GM21381 (cell line): ENCODE data around the gene FLCN.
"Not testable (repeated sequence)": the region's sequence is repeated elsewhere in the genome, so short reads cannot be mapped to it uniquely, and the experiment has no call there.

Experiments used
- ATAC-seq: cut with Tn5 transposase; IDR thresholded peaks from one replicate; pipeline ENCODE4 v1.9.1; 2021; ENCODE audit warnings: mild to moderate bottlenecking, moderate library complexity; ENCODE audit not compliant: unreplicated experiment

Gene FLCN, protein sequence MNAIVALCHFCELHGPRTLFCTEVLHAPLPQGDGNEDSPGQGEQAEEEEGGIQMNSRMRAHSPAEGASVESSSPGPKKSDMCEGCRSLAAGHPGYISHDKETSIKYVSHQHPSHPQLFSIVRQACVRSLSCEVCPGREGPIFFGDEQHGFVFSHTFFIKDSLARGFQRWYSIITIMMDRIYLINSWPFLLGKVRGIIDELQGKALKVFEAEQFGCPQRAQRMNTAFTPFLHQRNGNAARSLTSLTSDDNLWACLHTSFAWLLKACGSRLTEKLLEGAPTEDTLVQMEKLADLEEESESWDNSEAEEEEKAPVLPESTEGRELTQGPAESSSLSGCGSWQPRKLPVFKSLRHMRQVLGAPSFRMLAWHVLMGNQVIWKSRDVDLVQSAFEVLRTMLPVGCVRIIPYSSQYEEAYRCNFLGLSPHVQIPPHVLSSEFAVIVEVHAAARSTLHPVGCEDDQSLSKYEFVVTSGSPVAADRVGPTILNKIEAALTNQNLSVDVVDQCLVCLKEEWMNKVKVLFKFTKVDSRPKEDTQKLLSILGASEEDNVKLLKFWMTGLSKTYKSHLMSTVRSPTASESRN

GRCh38 chr17:17237026-17237799, at the start of gene FLCN:
FLCN (minus strand) TSS chr17:17237168; CDS start chr17:17228137, 9,031 bp downstream.
- peak; percentile 78 for ATAC-seq

- ATAC-seq = no peak
Measured at GRCh38 chr17:17285951-17286350, 49.0 kb upstream of the FLCN start.

DNA sequence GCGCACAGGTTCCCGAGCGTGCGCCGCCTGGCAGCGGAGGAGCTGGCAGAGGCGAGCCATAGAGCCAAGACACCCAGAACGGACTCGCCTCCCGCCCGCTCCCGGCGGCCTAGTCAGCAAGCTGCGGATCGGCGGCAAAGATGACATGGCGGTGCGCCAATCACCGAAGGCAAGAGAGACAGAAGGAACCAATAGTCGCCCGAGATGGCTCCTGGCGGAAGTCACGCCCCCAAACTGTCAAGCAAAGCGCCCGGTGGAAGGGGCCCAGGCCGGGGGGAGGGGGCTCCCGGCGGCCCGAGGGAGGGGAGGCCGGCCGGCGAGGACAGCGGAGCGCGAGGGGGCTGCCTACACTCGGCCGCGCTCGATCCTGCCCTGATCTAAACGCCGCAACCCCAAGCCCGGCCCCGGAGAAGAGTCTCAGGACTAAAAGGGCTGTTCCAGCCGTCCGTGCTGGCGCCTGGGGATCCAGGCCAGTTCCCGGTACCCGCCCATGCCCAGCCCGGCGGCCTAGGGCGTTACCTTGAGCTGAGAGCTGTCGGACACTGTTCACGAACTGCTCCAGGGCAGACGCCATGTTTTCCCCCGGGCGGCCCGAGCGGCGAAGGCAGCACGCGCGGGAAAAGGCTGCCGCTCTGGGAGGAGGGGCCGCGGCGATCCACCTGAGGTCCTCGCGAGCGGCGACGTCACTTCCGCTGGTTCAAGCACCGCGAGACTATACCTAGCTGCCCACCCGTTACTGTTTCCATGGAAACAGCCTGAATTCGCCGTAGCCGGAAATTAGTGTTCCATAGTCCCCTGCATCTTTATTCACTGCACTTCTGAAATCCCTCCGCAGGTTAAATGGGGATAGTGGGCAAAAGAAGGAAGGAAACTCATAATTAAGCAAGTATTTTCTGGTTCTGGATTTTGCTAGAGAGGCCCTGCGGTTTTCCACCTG, 43.9 kb upstream of the FLCN start, which contains the start of gene COPS3:
COPS3 (minus strand) TSS at position 634 of the 937 bp plus-strand sequence; CDS start at position 574, 60 bp downstream.
- ATAC-seq = peak; percentile 88

DNA sequence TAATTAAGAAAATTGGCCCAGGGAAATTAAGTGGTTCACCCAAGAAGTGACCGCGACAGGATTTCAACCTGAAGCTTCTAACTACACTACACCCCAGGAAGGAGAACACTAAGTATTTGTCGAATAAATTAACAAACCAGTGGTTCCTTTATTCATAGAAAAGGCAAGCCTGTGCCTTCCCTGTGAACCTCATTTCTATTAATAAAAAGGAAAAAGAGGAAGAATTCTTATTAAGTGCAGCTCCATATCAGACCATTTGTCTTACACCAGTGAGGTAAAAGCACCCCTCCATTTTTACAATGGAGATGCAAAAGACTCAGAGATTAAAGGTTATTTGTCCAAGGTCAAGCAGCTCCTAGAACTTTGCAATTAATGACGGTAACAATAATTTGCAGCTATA, 42.3 kb upstream of the FLCN start:
- no peak for ATAC-seq

- ATAC-seq = not testable (repeated sequence)
Measured at GRCh38 chr17:17277431-17277830, 40.5 kb upstream of the FLCN start.

DNA sequence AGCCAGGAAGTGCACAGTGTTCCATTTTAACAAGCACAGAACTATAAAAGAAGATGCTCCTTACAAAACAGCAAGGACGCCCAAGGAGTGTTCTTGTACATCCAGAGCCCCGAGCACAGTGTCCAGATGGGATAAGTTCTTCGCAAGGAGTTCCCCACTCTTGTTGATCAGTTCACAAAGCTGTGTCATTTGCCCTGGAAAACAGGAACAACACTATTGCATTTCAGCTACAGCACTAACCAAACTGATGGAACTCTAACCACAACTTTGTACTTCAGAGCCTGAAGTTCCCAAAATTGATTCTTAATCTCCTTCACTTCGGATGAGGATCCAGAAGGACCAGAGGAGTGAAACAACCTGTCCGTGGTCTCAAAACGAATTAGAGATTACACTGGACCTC, 39.0 kb upstream of the FLCN start:
- no peak for ATAC-seq

DNA sequence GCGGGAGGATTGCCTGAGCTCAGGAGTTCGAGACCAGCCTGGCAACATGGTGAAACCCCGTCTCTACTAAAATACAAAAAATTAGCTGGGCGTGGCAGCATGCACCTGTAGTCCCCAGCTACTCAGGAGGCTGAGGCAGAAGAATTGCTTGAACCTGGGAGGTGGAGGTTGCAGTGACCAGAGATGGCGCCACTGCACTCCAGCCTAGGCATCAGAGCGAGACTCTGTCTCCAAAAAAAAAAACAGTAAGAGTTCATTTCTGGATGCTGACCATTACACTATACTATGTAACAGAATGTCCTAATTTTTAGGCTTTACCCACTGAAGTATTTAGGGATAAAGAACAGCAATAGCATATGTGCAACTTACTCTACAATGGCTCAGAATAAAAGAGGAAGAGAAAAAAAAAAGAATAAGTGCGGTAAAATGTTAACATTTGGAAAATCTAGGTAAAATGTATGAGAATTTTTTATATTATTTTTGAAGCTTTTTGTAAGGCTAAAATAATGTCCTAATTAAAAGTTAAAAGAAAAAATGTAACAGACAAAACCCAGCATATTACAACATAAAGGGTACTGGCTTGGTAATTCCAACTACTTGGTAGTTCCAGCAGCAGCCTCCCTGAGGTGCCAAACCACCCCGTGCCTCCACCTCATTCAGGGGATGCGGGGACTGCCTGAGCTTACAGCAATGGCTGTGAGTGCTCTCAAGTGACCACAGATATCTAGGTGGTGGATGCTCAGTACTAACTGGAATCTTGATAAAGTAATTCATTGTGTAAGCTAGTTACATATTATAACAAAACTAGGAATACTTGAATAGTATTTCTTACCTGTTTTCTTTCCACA, 33.2 kb upstream of the FLCN start:
- ATAC-seq = no peak

DNA sequence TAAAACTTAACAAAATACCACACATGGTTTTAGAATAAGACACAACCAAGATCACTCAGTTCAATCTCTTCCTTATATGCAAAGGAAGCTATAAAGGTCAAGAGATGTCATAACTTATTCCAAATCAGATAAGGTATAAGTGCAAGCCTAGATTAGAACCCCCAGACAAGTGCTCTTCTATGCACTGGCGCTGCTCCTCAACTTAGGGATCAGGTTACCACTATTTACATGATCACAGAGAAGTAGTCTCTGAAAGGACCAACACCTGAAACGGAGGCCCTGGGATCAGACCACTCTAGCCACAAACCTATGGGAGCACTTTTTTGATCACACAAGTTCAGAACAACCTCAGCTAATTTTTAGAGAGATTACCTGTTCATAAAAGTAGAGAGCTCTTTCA, 27.5 kb upstream of the FLCN start:
- no peak for ATAC-seq

GRCh38 chr17:17258998-17259397, 22.0 kb upstream of the FLCN start:
- no peak for ATAC-seq

GRCh38 chr17:17258011-17258410, 21.0 kb upstream of the FLCN start:
- ATAC-seq = no peak

GRCh38 chr17:17256316-17256715, 19.3 kb upstream of the FLCN start:
- ATAC-seq = no peak

DNA sequence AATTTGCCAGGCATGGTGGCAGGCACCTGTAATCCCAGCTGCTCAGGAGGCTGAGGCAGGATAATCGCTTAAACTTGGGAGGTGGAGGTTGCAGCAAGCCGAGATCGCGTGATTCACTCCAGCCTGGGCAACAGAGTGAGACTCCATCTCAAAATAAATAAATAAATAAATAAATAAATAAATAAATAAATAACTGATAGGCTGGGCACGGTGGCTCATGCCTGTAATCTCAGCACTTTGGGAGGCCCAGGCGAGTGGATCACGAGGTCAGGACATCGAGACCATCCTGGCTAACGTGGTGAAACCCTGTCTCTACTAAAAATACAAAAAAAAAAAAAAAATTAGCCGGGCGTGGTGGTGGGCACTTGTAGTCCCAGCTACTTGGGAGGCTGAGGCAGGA, 18.7 kb upstream of the FLCN start:
- ATAC-seq = not testable (repeated sequence)

DNA sequence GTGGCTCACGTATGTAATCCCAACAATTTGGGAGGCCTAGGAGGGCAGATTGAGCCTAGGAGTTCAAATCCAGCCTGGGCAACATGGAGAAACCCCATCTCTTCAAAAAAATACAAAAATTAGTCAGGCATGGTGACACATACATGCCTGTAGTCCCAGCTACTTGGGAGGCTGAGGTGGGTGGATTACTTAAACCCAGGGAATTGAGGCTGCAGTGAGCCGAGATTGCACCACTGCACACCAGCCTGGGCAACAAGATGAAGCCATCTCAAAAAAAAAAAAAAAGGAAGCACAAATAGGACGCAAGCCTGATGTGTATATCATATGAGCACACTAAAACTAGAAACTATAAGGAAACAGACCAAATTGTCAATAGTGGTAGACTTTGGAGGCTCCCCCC, 17.1 kb upstream of the FLCN start:
- no peak for ATAC-seq

DNA sequence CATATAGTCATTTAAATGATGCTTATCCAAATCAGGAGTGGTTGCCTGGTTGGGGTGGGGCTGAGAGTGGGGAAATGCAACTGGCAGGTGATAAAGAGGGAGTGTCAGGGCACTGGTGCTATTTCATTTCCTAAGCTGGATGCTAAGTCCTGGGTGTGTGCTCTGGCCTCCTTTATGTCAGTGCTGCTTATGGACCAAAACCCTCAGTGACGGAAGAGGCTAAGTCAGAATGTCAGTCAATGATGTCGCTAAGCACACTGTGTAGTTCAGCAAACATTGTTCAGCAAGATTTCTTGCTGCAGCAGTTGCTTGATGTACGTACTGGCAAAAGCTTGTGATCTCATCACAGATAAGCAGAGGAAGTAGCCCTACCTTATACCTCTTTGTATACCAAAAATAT, 16.4 kb upstream of the FLCN start:
- no peak for ATAC-seq

- ATAC-seq = no peak
Measured at GRCh38 chr17:17252149-17252661, 15.2 kb upstream of the FLCN start.

DNA sequence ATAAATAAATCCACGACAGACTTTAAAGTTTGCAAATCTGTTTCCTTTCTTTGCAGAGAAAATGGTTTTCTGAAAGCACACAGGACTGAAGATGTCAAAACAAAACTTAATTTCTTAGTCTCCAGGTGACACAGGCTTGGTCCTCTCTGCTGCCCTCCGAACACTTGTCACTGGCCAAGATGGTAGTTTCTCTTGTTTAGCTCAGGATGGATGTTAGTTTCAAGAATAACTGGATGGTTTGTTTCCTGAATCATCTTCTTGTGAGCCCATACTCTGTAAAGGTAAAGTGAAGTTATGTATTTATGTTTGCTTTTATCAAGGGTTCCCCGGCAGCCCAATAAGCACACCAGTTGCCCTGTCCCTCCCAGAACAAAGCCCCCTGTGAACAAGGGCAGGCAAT, 9.9 kb upstream of the FLCN start:
- no peak for ATAC-seq

DNA sequence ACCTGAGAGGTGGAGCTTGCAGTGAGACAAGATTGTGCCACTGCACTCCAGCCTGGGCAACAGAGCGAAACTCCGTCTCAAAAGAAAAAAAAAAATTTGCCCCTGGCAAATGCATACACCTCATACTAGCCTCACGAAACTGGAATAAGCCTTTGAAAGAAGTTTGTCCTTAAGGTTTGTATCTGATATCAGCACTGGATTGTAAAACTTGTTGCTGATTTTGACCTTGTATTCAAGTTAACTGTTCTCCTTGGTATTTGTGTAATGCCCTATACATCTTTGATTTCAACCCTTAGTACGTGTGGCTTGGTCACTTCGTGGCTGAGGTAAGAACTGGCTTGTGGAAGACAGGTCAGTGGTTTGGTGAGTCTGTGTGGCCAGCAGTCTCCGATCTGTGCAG, 6.2 kb upstream of the FLCN start:
- no peak for ATAC-seq

GRCh38 chr17:17242246-17242645, 5.3 kb upstream of the FLCN start:
- no peak for ATAC-seq

- ATAC-seq = no peak
Measured at GRCh38 chr17:17241656-17242055, 4.7 kb upstream of the FLCN start.
